ENCODE data around the gene KCNK4.

Gene KCNK4

GRCh38 chr11:64347193-64347867 is 56.2 kb downstream of the KCNK4 start:
- TF ChIP-seq, protein P1, sequence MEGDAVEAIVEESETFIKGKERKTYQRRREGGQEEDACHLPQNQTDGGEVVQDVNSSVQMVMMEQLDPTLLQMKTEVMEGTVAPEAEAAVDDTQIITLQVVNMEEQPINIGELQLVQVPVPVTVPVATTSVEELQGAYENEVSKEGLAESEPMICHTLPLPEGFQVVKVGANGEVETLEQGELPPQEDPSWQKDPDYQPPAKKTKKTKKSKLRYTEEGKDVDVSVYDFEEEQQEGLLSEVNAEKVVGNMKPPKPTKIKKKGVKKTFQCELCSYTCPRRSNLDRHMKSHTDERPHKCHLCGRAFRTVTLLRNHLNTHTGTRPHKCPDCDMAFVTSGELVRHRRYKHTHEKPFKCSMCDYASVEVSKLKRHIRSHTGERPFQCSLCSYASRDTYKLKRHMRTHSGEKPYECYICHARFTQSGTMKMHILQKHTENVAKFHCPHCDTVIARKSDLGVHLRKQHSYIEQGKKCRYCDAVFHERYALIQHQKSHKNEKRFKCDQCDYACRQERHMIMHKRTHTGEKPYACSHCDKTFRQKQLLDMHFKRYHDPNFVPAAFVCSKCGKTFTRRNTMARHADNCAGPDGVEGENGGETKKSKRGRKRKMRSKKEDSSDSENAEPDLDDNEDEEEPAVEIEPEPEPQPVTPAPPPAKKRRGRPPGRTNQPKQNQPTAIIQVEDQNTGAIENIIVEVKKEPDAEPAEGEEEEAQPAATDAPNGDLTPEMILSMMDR (IDR thresholded peaks at IDR 0.05; ENCODE audit: low read depth, low read length, poor library complexity, severe bottlenecking), result no peak
- no peak for TF ChIP-seq EZH2phosphoT487 (IDR thresholded peaks at IDR 0.05; ENCODE audit: borderline replicate concordance, low read length)
- Histone ChIP-seq H3K4me2 (ENCODE audit: low read length) (no peak overlapping the region), H3K4me3 (ENCODE audit: low read length) (no peak overlapping the region), H4K20me1 (ENCODE audit: control insufficient read depth, insufficient read depth, low read depth, low read length) (no peaks in the 10 kb centered on the region), H3K9me3 (ENCODE audit: control insufficient read depth, insufficient read depth, low read length) (no peaks in the 10 kb centered on the region), H3K27ac (ENCODE audit: low read depth, low read length) (no peak overlapping the region), H3K27me3 (ENCODE audit: control insufficient read depth, low read length) (no peaks in the 10 kb centered on the region), H3K9me2 (replicated peaks; ENCODE audit: control insufficient read depth, low read length) (no peaks in the 10 kb centered on the region), H3K79me2 (ENCODE audit: control insufficient read depth, low read length) (no peaks in the 10 kb centered on the region), H3K36me3 (ENCODE audit: control insufficient read depth, low read length) (peaks cover 18% of the 10 kb centered on the region), H3F3A (ENCODE audit: control insufficient read depth, insufficient read depth) (no peaks in the 10 kb centered on the region), H3K4me1 (ENCODE audit: control insufficient read depth, low read length) (peaks cover 4% of the 10 kb centered on the region)

DNA sequence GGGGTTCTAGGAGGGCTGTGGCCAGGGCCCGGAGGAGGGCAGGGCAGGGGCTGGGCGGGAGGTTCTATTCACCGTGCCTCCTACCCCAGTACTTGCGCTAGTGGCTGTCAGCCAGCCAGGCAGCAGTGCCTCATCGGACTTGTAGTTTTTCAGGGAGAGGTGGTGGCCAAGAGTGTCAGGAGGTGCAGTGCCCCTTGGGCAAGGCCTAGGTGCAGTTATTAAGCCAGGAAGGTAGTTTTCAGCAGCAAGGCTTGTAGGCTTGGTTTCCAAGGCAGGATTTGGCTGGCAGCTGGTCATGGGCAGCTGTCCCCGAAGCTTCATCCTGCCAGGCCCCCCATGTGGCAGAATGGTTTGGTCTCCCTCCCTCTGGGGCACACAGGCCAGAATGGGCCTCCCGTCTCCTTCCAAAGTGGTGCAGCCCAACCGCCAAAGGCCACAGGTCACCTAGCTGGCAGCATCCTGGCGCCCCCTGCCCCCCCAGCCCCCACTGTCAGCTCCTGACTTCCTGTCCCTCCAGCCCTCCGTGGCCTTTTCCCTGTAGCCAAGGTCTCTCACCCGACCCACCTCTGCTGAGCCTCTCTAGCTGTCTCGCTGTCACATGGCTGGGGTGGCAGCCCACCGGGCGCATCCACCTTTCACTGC is 57.4 kb downstream of the KCNK4 start:
- Histone ChIP-seq H3K4me2 (ENCODE audit: low read length) (no peak overlapping the region), H3K4me1 (ENCODE audit: control insufficient read depth, low read length) (no peaks in the 10 kb centered on the region), H3F3A (ENCODE audit: control insufficient read depth, insufficient read depth) (no peaks in the 10 kb centered on the region), H3K9me3 (ENCODE audit: control insufficient read depth, insufficient read depth, low read length) (no peaks in the 10 kb centered on the region), H4K20me1 (ENCODE audit: control insufficient read depth, insufficient read depth, low read depth, low read length) (no peaks in the 10 kb centered on the region), H3K36me3 (ENCODE audit: control insufficient read depth, low read length) (peaks cover 14% of the 10 kb centered on the region), H3K27ac (ENCODE audit: low read depth, low read length) (no peak overlapping the region), H3K4me3 (ENCODE audit: low read length) (no peak overlapping the region), H3K27me3 (ENCODE audit: control insufficient read depth, low read length) (no peaks in the 10 kb centered on the region), H3K9me2 (replicated peaks; ENCODE audit: control insufficient read depth, low read length) (no peaks in the 10 kb centered on the region), H3K79me2 (ENCODE audit: control insufficient read depth, low read length) (no peaks in the 10 kb centered on the region)
- TF ChIP-seq EZH2phosphoT487 (IDR thresholded peaks at IDR 0.05; ENCODE audit: borderline replicate concordance, low read length), result no peak
- TF ChIP-seq, protein P1 (IDR thresholded peaks at IDR 0.05; ENCODE audit: low read depth, low read length, poor library complexity, severe bottlenecking), result no peak

DNA sequence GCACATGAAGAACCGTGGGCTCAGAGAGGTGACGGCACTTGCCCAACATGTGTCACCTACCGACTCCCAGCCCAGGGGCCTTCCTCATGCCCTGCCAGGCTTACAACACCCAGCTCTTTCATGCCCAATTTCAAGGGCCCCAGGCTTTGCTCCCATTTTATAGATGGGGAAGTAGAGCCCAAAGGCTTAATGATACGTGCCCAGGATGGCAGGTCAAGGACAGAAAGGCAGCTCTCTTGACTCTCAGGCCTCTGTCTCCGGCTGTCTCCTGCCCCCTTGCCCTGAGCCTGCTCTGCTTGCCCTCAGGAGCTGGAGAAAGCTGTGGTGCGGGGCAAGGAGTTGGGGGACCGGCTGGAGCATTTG is 57.9 kb downstream of the KCNK4 start:
- H3K4me1 ChIP-seq (ENCODE audit: control insufficient read depth, low read length), result no peaks in the 10 kb centered on the region
- H3K9me3 ChIP-seq (ENCODE audit: control insufficient read depth, insufficient read depth, low read length), result no peaks in the 10 kb centered on the region
- H3K9me2 ChIP-seq (replicated peaks; ENCODE audit: control insufficient read depth, low read length), result no peaks in the 10 kb centered on the region
- H3K36me3 ChIP-seq (ENCODE audit: control insufficient read depth, low read length), result peaks cover 9% of the 10 kb centered on the region
- no peak for TF ChIP-seq EZH2phosphoT487 (IDR thresholded peaks at IDR 0.05; ENCODE audit: borderline replicate concordance, low read length)
- TF ChIP-seq, protein P1 (IDR thresholded peaks at IDR 0.05; ENCODE audit: low read depth, low read length, poor library complexity, severe bottlenecking), result no peak
- no peak overlapping the region for H3K4me3 ChIP-seq (ENCODE audit: low read length)
- H4K20me1 ChIP-seq (ENCODE audit: control insufficient read depth, insufficient read depth, low read depth, low read length), result no peaks in the 10 kb centered on the region
- no peaks in the 10 kb centered on the region for H3F3A ChIP-seq (ENCODE audit: control insufficient read depth, insufficient read depth)
- no peak overlapping the region for H3K27ac ChIP-seq (ENCODE audit: low read depth, low read length)
- H3K4me2 ChIP-seq (ENCODE audit: low read length), result no peak overlapping the region
- no peaks in the 10 kb centered on the region for H3K79me2 ChIP-seq (ENCODE audit: control insufficient read depth, low read length)
- H3K27me3 ChIP-seq (ENCODE audit: control insufficient read depth, low read length), result no peaks in the 10 kb centered on the region
